Pons (tissue), 1 donor: ENCODE data around the gene SCIN.
"Not testable (repeated sequence)": the region's sequence is repeated elsewhere in the genome, so short reads cannot be mapped to it uniquely, and the experiment has no call there.

Experiments
- DNase-seq: peaks from one replicate; pipeline ENCODE4 v3.0.0-alpha.2; 2016; ENCODE audit warnings: low spot score

SCIN gene

GRCh38 chr7:12647364-12648219 is 77.1 kb downstream of the SCIN start:
- no peak for DNase-seq

GRCh38 chr7:12648704-12649261 is 78.3 kb downstream of the SCIN start:
- no peak for DNase-seq

- DNase-seq = no peak
These were observed 78.8 kb downstream of the SCIN start for GRCh38 chr7:12649348-12649747.

- no peak for DNase-seq
These were observed 79.6 kb downstream of the SCIN start for GRCh38 chr7:12650080-12650479.

GRCh38 chr7:12653110-12653509 is 82.6 kb downstream of the SCIN start:
- no peak for DNase-seq

- no peak for DNase-seq
These were observed 83.0 kb downstream of the SCIN start for GRCh38 chr7:12653518-12653917.

- no peak for DNase-seq
These were observed 84.6 kb downstream of the SCIN start for GRCh38 chr7:12655161-12655560.

GRCh38 chr7:12660423-12660822 is 89.9 kb downstream of the SCIN start:
- not testable (repeated sequence) for DNase-seq

- DNase-seq = not testable (repeated sequence)
These were observed 90.5 kb downstream of the SCIN start for GRCh38 chr7:12660986-12661385.

GRCh38 chr7:12661581-12661980 is 91.1 kb downstream of the SCIN start:
- DNase-seq = no peak

- no peak for DNase-seq
These were observed 99.6 kb downstream of the SCIN start for GRCh38 chr7:12670000-12670729.

- DNase-seq = peak; percentile 36
These were observed 100.4 kb downstream of the SCIN start for GRCh38 chr7:12670743-12671520.

GRCh38 chr7:12673436-12673835 is 102.9 kb downstream of the SCIN start:
- not testable (repeated sequence) for DNase-seq

- DNase-seq = no peak
These were observed 103.5 kb downstream of the SCIN start for GRCh38 chr7:12674053-12674452.

GRCh38 chr7:12674861-12675260 is 104.3 kb downstream of the SCIN start:
- DNase-seq = peak; percentile 48

GRCh38 chr7:12683678-12684585 is 113.4 kb downstream of the SCIN start:
- DNase-seq = no peak

- no peak for DNase-seq
These were observed 114.2 kb downstream of the SCIN start for GRCh38 chr7:12684733-12685132.

GRCh38 chr7:12685550-12685949 is 115.0 kb downstream of the SCIN start:
- peak; percentile 56 for DNase-seq

- DNase-seq = peak; percentile 82
These were observed 115.8 kb downstream of the SCIN start for GRCh38 chr7:12686234-12686890.

- peak; percentile 99 for DNase-seq
These were observed 116.6 kb downstream of the SCIN start, which contains the start of gene ARL4A for GRCh38 chr7:12686891-12687717. Gene ARL4A (plus strand): TSS chr7:12687633. CDS start chr7:12688255, 622 bp downstream.
